Epidermal melanocyte (primary cell): ENCODE measurements around the gene SH3TC1.

Experiments used
- DNase-seq: peaks from one replicate; pipeline ENCODE4 v3.0.0; 2011; ENCODE audit warnings: low spot score; ENCODE audit not compliant: insufficient read length

SH3TC1 gene

DNA sequence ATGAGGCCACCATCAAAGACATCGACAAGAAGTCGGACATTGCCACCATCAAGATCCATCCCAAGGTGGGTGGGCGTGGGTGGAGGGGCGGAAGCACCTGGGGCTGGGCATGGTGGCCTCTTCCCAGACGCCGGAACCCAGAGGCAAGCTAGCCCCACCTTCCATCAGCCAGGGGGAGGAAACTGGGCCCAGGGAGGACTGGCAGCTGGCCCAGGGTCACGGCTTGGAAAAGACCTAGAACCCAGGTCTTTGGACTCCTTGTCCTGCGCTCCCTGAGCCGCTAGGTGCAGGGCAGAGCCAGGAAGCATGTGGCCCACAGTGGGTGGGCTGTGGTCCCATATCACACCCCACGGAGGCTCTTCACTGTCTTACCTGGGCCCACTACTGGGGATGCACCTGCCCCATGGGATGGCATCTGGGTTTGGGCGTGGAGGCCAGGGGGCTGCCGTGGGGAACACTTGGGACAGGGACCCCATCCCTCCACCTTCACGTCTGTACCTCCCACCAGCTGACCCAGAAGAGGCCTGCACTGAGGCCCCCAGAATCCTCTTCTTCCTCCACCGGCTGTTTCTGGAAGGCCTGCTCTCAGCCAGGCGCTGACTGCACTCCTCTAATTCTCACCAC is 87.7 kb downstream of the SH3TC1 start:
- DNase-seq: no peak

DNA sequence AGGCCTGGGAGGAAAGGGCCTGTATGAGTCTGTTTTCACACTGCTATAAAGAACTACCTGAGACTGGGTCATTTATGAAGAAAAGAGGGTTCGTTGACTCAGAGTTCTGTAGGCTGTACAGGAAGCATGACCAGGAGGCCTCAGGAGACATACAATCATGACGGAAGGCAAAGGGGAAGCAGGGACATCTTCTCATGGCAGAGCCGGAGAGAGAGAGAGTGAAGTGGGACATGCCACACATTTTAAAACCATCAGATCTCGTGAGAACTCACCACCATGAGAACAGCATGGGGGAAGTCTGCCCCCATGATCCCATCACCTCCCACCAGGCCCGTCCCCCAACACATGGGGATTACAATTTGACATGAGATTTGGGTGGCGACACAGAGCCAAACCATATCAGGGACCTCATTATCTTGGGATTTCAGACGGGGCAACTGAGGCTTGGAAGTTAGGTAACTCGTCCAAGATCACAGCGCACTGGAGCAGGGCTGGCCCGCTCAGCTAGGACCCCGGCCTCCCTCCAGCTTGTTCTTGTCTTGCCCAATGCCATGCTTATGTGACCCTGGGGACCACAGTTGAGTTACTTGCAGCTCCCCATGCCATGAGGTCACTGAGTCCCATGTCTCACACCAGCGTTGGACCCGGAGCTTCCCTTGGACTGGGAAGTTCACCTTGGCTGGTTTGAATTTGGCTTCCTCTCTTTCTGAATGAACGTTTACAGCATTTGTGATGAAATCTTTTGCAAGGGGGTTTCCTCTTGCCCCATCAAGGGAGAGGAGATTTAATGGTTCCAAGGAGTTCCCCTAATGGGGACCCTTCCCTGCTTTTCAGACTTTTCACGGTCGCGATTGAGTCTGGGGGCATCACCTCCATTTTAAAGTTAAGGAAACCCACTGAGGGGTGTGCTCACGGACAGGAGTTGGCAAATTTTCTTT is 88.5 kb downstream of the SH3TC1 start:
- DNase-seq: no peak

DNA sequence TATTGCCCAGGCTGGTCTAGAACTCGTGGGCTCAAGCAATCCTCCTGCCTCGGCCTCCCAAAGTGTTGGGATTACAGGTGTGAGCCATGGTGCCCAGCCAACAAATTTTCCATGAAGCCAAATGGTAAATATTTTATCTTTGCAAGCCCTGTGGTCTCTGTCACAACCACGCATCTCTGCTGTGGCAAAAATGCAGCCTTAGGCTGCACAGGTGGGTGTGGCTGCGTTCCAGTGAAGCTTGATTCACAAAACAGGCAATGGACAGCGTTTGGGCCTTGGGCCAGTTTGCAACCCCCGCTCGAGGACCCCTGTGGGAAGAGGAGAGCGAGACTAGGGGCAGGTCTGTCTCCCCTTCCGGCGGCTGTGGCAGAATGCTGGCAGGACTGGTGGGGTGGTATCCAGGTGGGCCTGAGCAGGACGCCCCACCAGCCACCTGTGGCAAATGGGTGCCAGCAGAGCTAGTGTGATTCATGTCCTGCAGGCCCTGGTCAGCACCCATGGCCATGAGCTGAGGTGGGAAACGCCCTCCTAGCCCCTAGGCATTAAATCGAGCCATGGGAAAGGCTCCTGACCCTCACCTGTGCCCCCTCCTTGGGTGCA is 90.2 kb downstream of the SH3TC1 start:
- DNase-seq: no peak

DNA sequence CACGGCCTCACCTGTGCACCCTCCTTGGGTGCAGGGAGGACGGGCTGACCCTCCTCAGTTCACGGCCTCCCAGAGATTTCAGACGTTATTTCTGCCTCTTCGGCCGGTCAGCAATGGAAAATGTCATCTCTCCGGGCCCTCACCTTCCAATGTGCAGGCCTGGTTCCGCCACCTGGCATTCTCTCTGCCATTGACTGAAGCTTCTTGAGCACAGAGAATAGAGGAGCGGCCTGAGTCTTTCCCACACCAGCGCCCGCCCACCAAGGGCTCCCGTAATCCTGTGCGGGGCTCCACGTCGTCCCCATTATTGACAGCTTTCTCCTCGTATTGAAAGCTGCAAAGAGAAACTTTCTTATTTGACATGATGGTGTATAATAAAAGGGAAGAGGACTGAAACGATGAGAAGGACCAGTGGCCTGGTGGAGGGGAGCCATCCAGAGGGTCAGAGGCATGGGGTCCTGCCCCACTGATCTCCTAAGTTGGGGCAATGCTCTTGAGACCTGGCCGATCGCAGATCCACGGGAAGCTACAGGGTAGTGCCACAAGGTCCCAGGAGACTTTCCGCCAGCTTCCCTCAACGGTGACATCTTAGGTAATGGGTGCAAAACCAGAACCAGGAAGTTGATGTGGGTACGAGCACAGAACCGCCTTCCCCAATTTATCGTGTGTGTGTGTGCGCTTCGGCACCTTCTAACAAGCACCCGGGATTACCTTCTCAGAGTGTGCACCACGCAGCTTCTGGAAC is 91.0 kb downstream of the SH3TC1 start:
- DNase-seq: no peak

DNA sequence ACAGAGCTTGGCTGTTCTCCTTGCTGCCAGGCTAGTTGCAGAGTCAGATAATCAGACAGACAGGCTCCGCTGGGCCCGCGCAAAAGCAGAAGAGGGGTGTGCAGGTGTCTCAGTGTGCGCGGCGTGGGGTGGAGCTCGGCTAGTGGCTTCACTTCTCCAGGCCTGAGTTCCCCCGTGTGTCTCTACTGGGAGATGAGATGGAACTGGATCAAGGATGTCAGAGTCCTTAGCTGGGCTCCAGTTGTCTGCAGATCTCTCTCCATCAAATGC is 91.5 kb downstream of the SH3TC1 start:
- no peak for DNase-seq
